Measurements from ENCODE around the gene PSTK. TPM values are rescaled to one million over a fixed set of nuclear protein-coding genes. Genes with fewer than 3 reads are reported as not detected.
A peak's percentile ranks its signal among the peaks of the same experiment; 100 is the strongest.

PSTK gene
- total RNA-seq, 1 experiment from 2014 or later, result 4.4 TPM

- TF ChIP-seq REST (IDR thresholded peaks at IDR 0.05; ENCODE audit: low read depth) (no peak), EZH2phosphoT487 (IDR thresholded peaks at IDR 0.05; ENCODE audit: borderline replicate concordance) (no peak)
Observed at GRCh38 chr10:123019941-123020703, 39.9 kb downstream of the PSTK start (continued).

DNA sequence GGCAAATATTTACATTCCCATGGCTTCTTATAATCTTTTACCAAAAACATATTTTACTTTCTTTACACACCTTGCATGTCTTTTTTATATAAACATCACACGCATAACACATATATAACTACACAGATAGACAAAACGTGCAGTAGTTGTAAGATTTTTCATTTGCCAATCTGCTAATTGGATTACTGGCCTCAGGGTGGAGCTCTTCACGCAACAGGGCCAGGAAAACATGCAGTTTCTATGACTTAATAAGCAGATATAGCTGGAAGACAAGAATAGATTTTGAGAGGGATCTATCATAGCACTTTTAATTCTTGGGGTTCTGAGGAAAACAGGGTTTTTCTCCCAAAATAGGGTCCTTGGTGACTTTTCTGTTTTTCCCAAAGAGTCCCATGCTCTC is 41.3 kb downstream of the PSTK start:
- Histone ChIP-seq H3K27ac (ENCODE audit: low read depth, low read length) (no peak overlapping the region), H3K36me3 (ENCODE audit: control insufficient read depth in 1 of 2, insufficient read depth in 2 of 2, low read length in 2 of 2) (no peaks in the 10 kb centered on the region), H3K4me3 (replicated peaks in 1 of 2; ENCODE audit: low read depth in 1 of 2, low read length in 2 of 2) (no peak overlapping the region), H3K79me2 (ENCODE audit: insufficient read depth, low read length) (no peaks in the 10 kb centered on the region), H3K9ac (ENCODE audit: low read length) (no peak overlapping the region), H3K4me1 (ENCODE audit: control insufficient read depth in 1 of 2, insufficient read depth in 2 of 2, low read length in 2 of 2) (no peaks in the 10 kb centered on the region), H3K4me2 (ENCODE audit: low read length) (no peak overlapping the region), H3K9me2 (ENCODE audit: insufficient read depth) (no peaks in the 10 kb centered on the region), H3K27me3 (ENCODE audit: insufficient read depth, low read length) (no peaks in the 10 kb centered on the region), H4K20me1 (ENCODE audit: insufficient read depth) (no peaks in the 10 kb centered on the region), H2AFZ (ENCODE audit: low read depth, low read length, poor library complexity, severe bottlenecking) (no peak overlapping the region), H3K9me3 (ENCODE audit: control insufficient read depth in 1 of 2, insufficient read depth in 1 of 2, low read depth in 1 of 2, low read length in 2 of 2) (no peaks in the 10 kb centered on the region)
- ATAC-seq (peak; percentile 86), DNase-seq (ENCODE audit: low read depth, low spot score) (peak; percentile 29)
- no TSS peak for BruUV-seq (replicated peaks)
- POLR2A ChIA-PET, result interaction anchor here (1.1 kb wide), 1 partner anchor 11 kb away, joined by 9 read pairs; no protein-coding TSS in a partner anchor
- TF ChIP-seq POLR2A (IDR thresholded peaks at IDR 0.05; ENCODE audit: borderline replicate concordance, extremely low read depth, insufficient read depth, insufficient read length) (no peak), SP1 (IDR thresholded peaks at IDR 0.05; ENCODE audit: low read depth) (no peak), RAD21 (IDR thresholded peaks at IDR 0.05; ENCODE audit: low read depth) (peak; percentile 50; the same call in 1 of the 2 replicates), FOSL1 (IDR thresholded peaks at IDR 0.05; ENCODE audit: low read depth) (no peak), CEBPB (IDR thresholded peaks at IDR 0.05; ENCODE audit: low read depth) (no peak)
- TF ChIP-seq, protein P1, sequence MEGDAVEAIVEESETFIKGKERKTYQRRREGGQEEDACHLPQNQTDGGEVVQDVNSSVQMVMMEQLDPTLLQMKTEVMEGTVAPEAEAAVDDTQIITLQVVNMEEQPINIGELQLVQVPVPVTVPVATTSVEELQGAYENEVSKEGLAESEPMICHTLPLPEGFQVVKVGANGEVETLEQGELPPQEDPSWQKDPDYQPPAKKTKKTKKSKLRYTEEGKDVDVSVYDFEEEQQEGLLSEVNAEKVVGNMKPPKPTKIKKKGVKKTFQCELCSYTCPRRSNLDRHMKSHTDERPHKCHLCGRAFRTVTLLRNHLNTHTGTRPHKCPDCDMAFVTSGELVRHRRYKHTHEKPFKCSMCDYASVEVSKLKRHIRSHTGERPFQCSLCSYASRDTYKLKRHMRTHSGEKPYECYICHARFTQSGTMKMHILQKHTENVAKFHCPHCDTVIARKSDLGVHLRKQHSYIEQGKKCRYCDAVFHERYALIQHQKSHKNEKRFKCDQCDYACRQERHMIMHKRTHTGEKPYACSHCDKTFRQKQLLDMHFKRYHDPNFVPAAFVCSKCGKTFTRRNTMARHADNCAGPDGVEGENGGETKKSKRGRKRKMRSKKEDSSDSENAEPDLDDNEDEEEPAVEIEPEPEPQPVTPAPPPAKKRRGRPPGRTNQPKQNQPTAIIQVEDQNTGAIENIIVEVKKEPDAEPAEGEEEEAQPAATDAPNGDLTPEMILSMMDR (IDR thresholded peaks at IDR 0.05 in 2 of 3, conservative IDR thresholded peaks at IDR 0.05 in 1 of 3; ENCODE audit: borderline replicate concordance in 1 of 3, insufficient read depth in 1 of 3, low read depth in 2 of 3, low read length in 2 of 3), result peak; percentile 41 to 83 (median 80); a peak in 5 of 6 replicates
- CTCF ChIA-PET, result interaction anchor here (0.7 to 2.2 kb wide), 20 partner anchors 8 to 561 kb away, joined by 3 to 14 read pairs (median 4); partner anchors contain the start of genes BUB3 and IKZF5
- intact Hi-C loops (cut with micrococcal nuclease), result no loop called here
- RAD21 ChIA-PET (ENCODE audit: low non-redundant PET in 1 of 2, low total read pairs in 2 of 2, uncharacterized antibody in 2 of 2, unreplicated experiment in 2 of 2), result no interaction called here
